Ovary (tissue), 9 donors: ENCODE measurements around the gene CCER1. TPM values are rescaled to one million over a fixed set of nuclear protein-coding genes. Genes with fewer than 3 reads are reported as not detected.

Source experiments
- DNase-seq, 5 donors: peaks; one replicate each; pipeline ENCODE4 v3.0.0-alpha.2; 2019 to 2020
- H3K27ac ChIP-seq, 2 donors: fragments of 200-600 bp; one replicate each; pipeline versions ENCODE4 v1.5.1 to v1.8.0; 2019 to 2022
- H3K27me3 ChIP-seq: fragments of 200-600 bp; one replicate; pipeline ENCODE4 v1.8.0; 2022
- H3K36me3 ChIP-seq: fragments of 200-600 bp; sonication (generic); one replicate; pipeline ENCODE4 v1.5.1; 2019
- H3K4me1 ChIP-seq: one replicate; pipeline ENCODE4 v1.8.1; 2013; ENCODE audit warnings: mild to moderate bottlenecking, moderate library complexity; ENCODE audit not compliant: insufficient read depth
- H3K4me3 ChIP-seq: fragments of 200-600 bp; sonication (generic); one replicate; pipeline ENCODE4 v1.5.1; 2017
- H3K9me3 ChIP-seq, 2 donors: fragments of 200-600 bp in 1 of 2; sonication (generic) in 1 of 2; one replicate each; pipeline versions ENCODE4 v1.5.1 to v1.8.1; 2013 to 2019; ENCODE audit warnings: mild to moderate bottlenecking in 1 of 2, moderate library complexity in 1 of 2
- EP300 ChIP-seq: sonication (generic); formaldehyde crosslinking; IDR thresholded peaks from one replicate; pipeline ENCODE4 v1.6.1; 2017; ENCODE audit warnings: antibody characterized with exemption
- POLR2A ChIP-seq: fragments of 450-650 bp; IDR thresholded peaks from one replicate; pipeline ENCODE4 v1.6.1; 2017; ENCODE audit warnings: antibody characterized with exemption, mild to moderate bottlenecking, moderate library complexity
- WGBS, 3 donors: extraction: QIAGEN DNeasy Blood & Tissue Kit in 1 of 3; methylation state at CpG; one replicate each; pipeline versions ENCODE4 v1.1.5 to v1.1.7; 2013 to 2017; 5-methylcytosine and 5-hydroxymethylcytosine counted together
- intact Hi-C, 4 donors: fragments of 100-400 bp; cut with DNase I; formaldehyde crosslinking; loops; one replicate each; pipeline versions ENCODE4 v1.11.0 to v1.15.1; 2022 to 2023
- polyA plus RNA-seq, 2 donors: library from polyadenylated mRNA; stranded (reverse); fragments of 200-250 nt in 1 of 2; fragments of 350-450 nt in 1 of 2; fragmentation: Illumina TruSeq in 1 of 2; extraction: RNeasy Lipid Tissue Mini Kit (QIAGEN cat#74804) in 1 of 2; gene quantifications; one replicate each; pipeline ENCODE4 v1.2.3, GENCODE V29; 2013 to 2014
- total RNA-seq, 7 donors: library from RNA; depleted of rRNA in 2 of 7; stranded (reverse); fragments of >200 nt in 2 of 7; fragmentation: NEBNext Ultra II Directional in 3 of 7; extraction: Animal tissue kit (Norgen Biotek cat#: 25700) in 3 of 7; gene quantifications; one replicate each; pipeline versions ENCODE4 v1.1.0 to v1.2.4, GENCODE V29; 2016 to 2023
- TF ChIP-seq, protein P1 (sequence below), 3 donors: fragments of 450-650 bp in 2 of 3; fragments of 200-600 bp in 1 of 3; IDR thresholded peaks; one replicate each; pipeline versions ENCODE4 v1.5.1 to v1.8.0; 2016 to 2022; ENCODE audit warnings: antibody characterized with exemption in 3 of 3, mild to moderate bottlenecking in 1 of 3
- donor health status: DM: no; HTN: no; CAD: no; lungs with moderate emphysema.
- donor health status: DM: no; HTN: no; CAD: no.
- donor health status: Bipolar disorder and iron deficiency.
- donor health status: DM: yes; HTN: yes; CAD: no.
- donor health status: DM: no; HTN: no; CAD: no.
- donor health status: DM: yes; HTN: yes; CAD: no.

CCER1 gene
- total and polyA plus RNA-seq, 9 donors = not detected

DNA sequence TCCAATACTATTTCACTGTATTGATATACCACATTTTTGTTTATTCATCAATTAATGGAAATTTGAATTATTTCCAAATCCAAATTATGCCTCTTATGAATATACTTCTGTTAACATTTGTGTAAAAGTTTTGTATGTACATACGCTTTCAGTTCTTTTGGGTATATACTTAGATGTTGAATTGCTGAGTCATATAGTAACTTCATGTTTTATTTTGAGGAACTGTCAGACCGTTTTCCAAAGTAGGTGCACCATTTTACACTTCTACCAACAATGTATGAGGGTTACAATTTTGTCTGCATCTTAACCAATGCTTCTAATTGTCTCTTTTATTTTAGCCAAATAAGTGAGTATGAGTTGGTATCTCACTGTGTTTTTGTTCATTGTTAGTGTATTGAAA lies 10.2 kb upstream of the CCER1 start:
- H3K4me3 ChIP-seq = no peak overlapping the region
- intact Hi-C loops = no loop called here
- no peak overlapping the region for H3K27ac ChIP-seq
- H3K36me3 ChIP-seq = no peaks in the 10 kb centered on the region
- H3K4me1 ChIP-seq = no peaks in the 10 kb centered on the region
- no peak for TF ChIP-seq POLR2A
- no peak for TF ChIP-seq EP300
- TF ChIP-seq, protein P1, sequence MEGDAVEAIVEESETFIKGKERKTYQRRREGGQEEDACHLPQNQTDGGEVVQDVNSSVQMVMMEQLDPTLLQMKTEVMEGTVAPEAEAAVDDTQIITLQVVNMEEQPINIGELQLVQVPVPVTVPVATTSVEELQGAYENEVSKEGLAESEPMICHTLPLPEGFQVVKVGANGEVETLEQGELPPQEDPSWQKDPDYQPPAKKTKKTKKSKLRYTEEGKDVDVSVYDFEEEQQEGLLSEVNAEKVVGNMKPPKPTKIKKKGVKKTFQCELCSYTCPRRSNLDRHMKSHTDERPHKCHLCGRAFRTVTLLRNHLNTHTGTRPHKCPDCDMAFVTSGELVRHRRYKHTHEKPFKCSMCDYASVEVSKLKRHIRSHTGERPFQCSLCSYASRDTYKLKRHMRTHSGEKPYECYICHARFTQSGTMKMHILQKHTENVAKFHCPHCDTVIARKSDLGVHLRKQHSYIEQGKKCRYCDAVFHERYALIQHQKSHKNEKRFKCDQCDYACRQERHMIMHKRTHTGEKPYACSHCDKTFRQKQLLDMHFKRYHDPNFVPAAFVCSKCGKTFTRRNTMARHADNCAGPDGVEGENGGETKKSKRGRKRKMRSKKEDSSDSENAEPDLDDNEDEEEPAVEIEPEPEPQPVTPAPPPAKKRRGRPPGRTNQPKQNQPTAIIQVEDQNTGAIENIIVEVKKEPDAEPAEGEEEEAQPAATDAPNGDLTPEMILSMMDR (IDR thresholded peaks at IDR 0.05) = no peak
- H3K27me3 ChIP-seq = no peaks in the 10 kb centered on the region
- no peaks in the 10 kb centered on the region for H3K9me3 ChIP-seq
- no peak for DNase-seq
- WGBS, 3 donors = 91 to 95% (median 94%) methylated on average over 2 of the region's 2 CpGs

DNA sequence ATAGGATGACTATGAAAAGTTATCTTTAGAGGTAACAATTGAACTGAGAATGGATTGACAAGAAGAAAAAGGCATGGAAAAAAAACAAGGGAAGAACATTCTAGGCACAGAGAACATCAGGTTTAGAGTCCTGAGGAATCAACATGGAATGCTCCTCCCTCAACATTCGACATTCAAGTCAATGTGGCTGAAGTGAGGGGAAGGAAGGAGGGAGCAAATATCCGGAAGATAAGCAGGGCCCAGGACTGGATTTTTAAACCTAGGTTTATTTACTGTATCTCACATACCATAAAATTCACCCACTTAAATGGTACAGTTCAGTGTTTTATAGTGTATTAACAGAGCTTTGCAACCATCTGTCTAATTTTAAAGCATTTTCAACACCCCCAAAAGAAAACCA lies 9.6 kb upstream of the CCER1 start:
- intact Hi-C loops = no loop called here
- WGBS, 3 donors = 75 to 87% (median 84%) methylated on average over 2 of the region's 2 CpGs
- no peak for TF ChIP-seq EP300
- TF ChIP-seq, protein P1 (IDR thresholded peaks at IDR 0.05) = no peak
- no peak for TF ChIP-seq POLR2A

DNA sequence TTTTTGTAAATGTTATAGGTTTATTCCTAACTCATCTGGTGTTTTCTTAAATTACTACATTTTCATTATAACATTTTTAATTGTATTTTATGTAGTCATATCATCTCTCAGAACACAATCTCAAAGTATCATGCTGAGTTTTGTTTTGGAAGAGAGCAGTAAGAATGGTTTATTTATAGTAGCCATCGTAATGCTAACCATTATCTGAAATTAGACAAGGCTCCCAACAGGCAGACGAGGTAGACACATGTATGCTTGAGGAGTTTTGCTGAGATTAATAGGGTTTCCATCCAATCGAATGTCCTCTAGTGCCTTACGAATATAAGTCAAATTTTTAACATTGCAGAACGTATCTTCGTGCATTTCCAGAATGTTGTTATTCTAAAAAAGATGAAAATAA lies 9.0 kb upstream of the CCER1 start:
- TF ChIP-seq POLR2A (no peak), EP300 (no peak)
- TF ChIP-seq, protein P1 (IDR thresholded peaks at IDR 0.05) = no peak
- Histone ChIP-seq H3K9me3 (no peaks in the 10 kb centered on the region), H3K4me1 (no peaks in the 10 kb centered on the region), H3K36me3 (no peaks in the 10 kb centered on the region), H3K27ac (no peak overlapping the region), H3K4me3 (no peak overlapping the region), H3K27me3 (no peaks in the 10 kb centered on the region)
- WGBS, 3 donors = 66 to 81% (median 75%) methylated on average over 6 of the region's 6 CpGs
- intact Hi-C loops = no loop called here
- DNase-seq = no peak

More for the DNA sequence above, 9.6 kb upstream of the CCER1 start:
- no peaks in the 10 kb centered on the region for H3K9me3 ChIP-seq
- DNase-seq = no peak
- no peaks in the 10 kb centered on the region for H3K4me1 ChIP-seq
- no peak overlapping the region for H3K27ac ChIP-seq
- no peaks in the 10 kb centered on the region for H3K36me3 ChIP-seq
- no peaks in the 10 kb centered on the region for H3K27me3 ChIP-seq
- H3K4me3 ChIP-seq = no peak overlapping the region

DNA sequence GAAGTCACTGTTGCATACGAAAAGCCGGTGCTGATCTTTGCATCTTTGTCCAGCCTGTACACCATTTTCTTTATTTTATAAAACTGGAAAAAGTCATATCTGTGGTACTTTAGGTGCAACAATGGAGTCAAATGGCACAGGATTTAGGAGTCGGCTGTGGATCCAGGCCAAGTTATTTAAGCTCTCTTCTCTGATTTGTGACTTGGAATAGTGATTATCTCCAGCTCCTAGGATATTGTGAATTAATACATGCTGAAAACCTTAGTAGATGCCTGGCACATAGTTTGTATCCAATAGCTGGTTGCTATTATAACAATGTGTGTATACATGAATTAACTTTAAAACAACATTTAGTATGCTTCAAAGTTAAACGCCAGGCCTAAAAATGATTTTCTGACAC lies 6.2 kb upstream of the CCER1 start:
- no peaks in the 10 kb centered on the region for H3K36me3 ChIP-seq
- H3K4me3 ChIP-seq = no peak overlapping the region
- H3K9me3 ChIP-seq = no peaks in the 10 kb centered on the region
- TF ChIP-seq, protein P1 (IDR thresholded peaks at IDR 0.05) = no peak
- no peak for TF ChIP-seq POLR2A
- TF ChIP-seq EP300 = no peak
- intact Hi-C loops = no loop called here
- WGBS, 3 donors = 93 to 96% (median 93%) methylated on average over 4 of the region's 4 CpGs
- no peak overlapping the region for H3K27ac ChIP-seq
- DNase-seq = no peak
- H3K4me1 ChIP-seq = no peaks in the 10 kb centered on the region
- H3K27me3 ChIP-seq = no peaks in the 10 kb centered on the region
